ENCODE results near the gene PPM1L. TPM values are rescaled to one million over a fixed set of nuclear protein-coding genes. Genes with fewer than 3 reads are reported as not detected.

The PPM1L gene
- polyA plus RNA-seq, 3 donors: 6.9 to 7.8 (median 7.7) TPM

- no peak for DNase-seq (ENCODE audit: extremely low read depth in 1 of 11, low read depth in 9 of 11, low spot score in 4 of 11)
Measured at GRCh38 chr3:160830796-160831195, 74.8 kb downstream of the PPM1L start.

GRCh38 chr3:160831401-160831800 lies 75.4 kb downstream of the PPM1L start:
- no peak for DNase-seq (ENCODE audit: extremely low read depth in 1 of 11, low read depth in 9 of 11, low spot score in 4 of 11)

GRCh38 chr3:160837394-160837980 lies 81.5 kb downstream of the PPM1L start:
- peak in 1 of 11 donors; percentile 9 for DNase-seq (ENCODE audit: extremely low read depth in 1 of 11, low read depth in 9 of 11, low spot score in 4 of 11)

GRCh38 chr3:160840590-160840989 lies 84.6 kb downstream of the PPM1L start:
- no peak for DNase-seq (ENCODE audit: extremely low read depth in 1 of 11, low read depth in 9 of 11, low spot score in 4 of 11)

- no peak for DNase-seq (ENCODE audit: extremely low read depth in 1 of 11, low read depth in 9 of 11, low spot score in 4 of 11)
Measured at GRCh38 chr3:160841455-160841854, 85.4 kb downstream of the PPM1L start.

GRCh38 chr3:160842021-160843005 lies 86.3 kb downstream of the PPM1L start:
- no peak for DNase-seq (ENCODE audit: extremely low read depth in 1 of 11, low read depth in 9 of 11, low spot score in 4 of 11)

- DNase-seq (ENCODE audit: extremely low read depth in 1 of 11, low read depth in 9 of 11, low spot score in 4 of 11): no peak
Measured at GRCh38 chr3:160851629-160852210, 95.7 kb downstream of the PPM1L start.

- no peak for DNase-seq (ENCODE audit: extremely low read depth in 1 of 11, low read depth in 9 of 11, low spot score in 4 of 11)
Measured at GRCh38 chr3:160852856-160853255, 96.8 kb downstream of the PPM1L start.

GRCh38 chr3:160856450-160856849 lies 100.4 kb downstream of the PPM1L start:
- DNase-seq (ENCODE audit: extremely low read depth in 1 of 11, low read depth in 9 of 11, low spot score in 4 of 11): no peak

GRCh38 chr3:160857476-160858119 lies 101.6 kb downstream of the PPM1L start:
- DNase-seq (ENCODE audit: extremely low read depth in 1 of 11, low read depth in 9 of 11, low spot score in 4 of 11): no peak

- DNase-seq (ENCODE audit: extremely low read depth in 1 of 11, low read depth in 9 of 11, low spot score in 4 of 11): no peak
Measured at GRCh38 chr3:160860346-160860745, 104.3 kb downstream of the PPM1L start.

- no peak for DNase-seq (ENCODE audit: extremely low read depth in 1 of 11, low read depth in 9 of 11, low spot score in 4 of 11)
Measured at GRCh38 chr3:160869825-160870224, 113.8 kb downstream of the PPM1L start.

- peak in 1 of 11 donors; percentile 12 for DNase-seq (ENCODE audit: extremely low read depth in 1 of 11, low read depth in 9 of 11, low spot score in 4 of 11)
Measured at GRCh38 chr3:160870327-160870726, 114.3 kb downstream of the PPM1L start.

GRCh38 chr3:160874736-160875135 lies 118.7 kb downstream of the PPM1L start:
- no peak for DNase-seq (ENCODE audit: extremely low read depth in 1 of 11, low read depth in 9 of 11, low spot score in 4 of 11)

- no peak for DNase-seq (ENCODE audit: extremely low read depth in 1 of 11, low read depth in 9 of 11, low spot score in 4 of 11)
Measured at GRCh38 chr3:160876643-160877042, 120.6 kb downstream of the PPM1L start.

GRCh38 chr3:160879859-160880258 lies 123.8 kb downstream of the PPM1L start:
- no peak for DNase-seq (ENCODE audit: extremely low read depth in 1 of 11, low read depth in 9 of 11, low spot score in 4 of 11)

- DNase-seq (ENCODE audit: extremely low read depth in 1 of 11, low read depth in 9 of 11, low spot score in 4 of 11): no peak
Measured at GRCh38 chr3:160883373-160883772, 127.3 kb downstream of the PPM1L start.

- DNase-seq (ENCODE audit: extremely low read depth in 1 of 11, low read depth in 9 of 11, low spot score in 4 of 11): peak in 10 of 11 donors; percentile 26 to 59 (median 38)
Measured at GRCh38 chr3:160885791-160886286, 129.8 kb downstream of the PPM1L start.

- DNase-seq (ENCODE audit: extremely low read depth in 1 of 11, low read depth in 9 of 11, low spot score in 4 of 11): no peak
Measured at GRCh38 chr3:160886421-160886820, 130.4 kb downstream of the PPM1L start.
